Measurements from ENCODE around the gene AHI1.

AHI1 gene

GRCh38 chr6:135295085-135295484 lies 202.5 kb downstream of the AHI1 start:
- no peak for DNase-seq (ENCODE audit: low read depth)

GRCh38 chr6:135291288-135292076 lies 206.1 kb downstream of the AHI1 start:
- DNase-seq (ENCODE audit: low read depth) = no peak

- DNase-seq (ENCODE audit: low read depth) = no peak
Measured at GRCh38 chr6:135289816-135290215, 207.7 kb downstream of the AHI1 start.

- DNase-seq (ENCODE audit: low read depth) = no peak
Measured at GRCh38 chr6:135286962-135287538, 210.5 kb downstream of the AHI1 start.

GRCh38 chr6:135285165-135285564 lies 212.4 kb downstream of the AHI1 start:
- DNase-seq (ENCODE audit: low read depth) = no peak

GRCh38 chr6:135283926-135284325 lies 213.6 kb downstream of the AHI1 start:
- DNase-seq (ENCODE audit: low read depth) = no peak

GRCh38 chr6:135282395-135282794 lies 215.1 kb downstream of the AHI1 start:
- no peak for DNase-seq (ENCODE audit: low read depth)

- no peak for DNase-seq (ENCODE audit: low read depth)
Measured at GRCh38 chr6:135281964-135282363, 215.6 kb downstream of the AHI1 start.

- no peak for DNase-seq (ENCODE audit: low read depth)
Measured at GRCh38 chr6:135281227-135281626, 216.3 kb downstream of the AHI1 start.

- DNase-seq (ENCODE audit: low read depth) = no peak
Measured at GRCh38 chr6:135280375-135281136, 217.0 kb downstream of the AHI1 start.

GRCh38 chr6:135277422-135277821 lies 220.1 kb downstream of the AHI1 start:
- no peak for DNase-seq (ENCODE audit: low read depth)

GRCh38 chr6:135274561-135275293 lies 222.8 kb downstream of the AHI1 start:
- DNase-seq (ENCODE audit: low read depth) = no peak

GRCh38 chr6:135271626-135272025 lies 225.9 kb downstream of the AHI1 start:
- no peak for DNase-seq (ENCODE audit: low read depth)

- DNase-seq (ENCODE audit: low read depth) = no peak
Measured at GRCh38 chr6:135270676-135271536, 226.6 kb downstream of the AHI1 start.

GRCh38 chr6:135269481-135269891 lies 228.1 kb downstream of the AHI1 start:
- no peak for DNase-seq (ENCODE audit: low read depth)

- no peak for DNase-seq (ENCODE audit: low read depth)
Measured at GRCh38 chr6:135268740-135269139, 228.8 kb downstream of the AHI1 start.

- DNase-seq (ENCODE audit: low read depth) = no peak
Measured at GRCh38 chr6:135268263-135268662, 229.3 kb downstream of the AHI1 start.

- DNase-seq (ENCODE audit: low read depth) = no peak
Measured at GRCh38 chr6:135267085-135267484, 230.5 kb downstream of the AHI1 start.

- no peak for DNase-seq (ENCODE audit: low read depth)
Measured at GRCh38 chr6:135266675-135267074, 230.9 kb downstream of the AHI1 start.

GRCh38 chr6:135265278-135265677 lies 232.3 kb downstream of the AHI1 start:
- DNase-seq (ENCODE audit: low read depth) = no peak

Measured in CMK (cell line).